Prostate gland (tissue), 2 donors: ENCODE data around the gene HNRNPUL2. TPM values are rescaled to one million over a fixed set of nuclear protein-coding genes. Genes with fewer than 3 reads are reported as not detected.

Source experiments
- DNase-seq: peaks from one replicate; pipeline ENCODE4 v3.0.0-alpha.2; 2019; ENCODE audit warnings: low spot score
- H3K27ac ChIP-seq, 2 donors: fragments of 200-600 bp; sonication (generic); 2 replicates each; pipeline ENCODE4 v1.5.1; 2017 to 2019
- H3K27me3 ChIP-seq: fragments of 200-600 bp; sonication (generic); replicated peaks from 2 replicates; pipeline ENCODE4 v1.5.1; 2019; ENCODE audit not compliant: insufficient read depth
- H3K36me3 ChIP-seq, 2 donors: fragments of 200-600 bp; sonication (generic); 1 replicate in 1 of 2; 2 replicates in 1 of 2; pipeline versions ENCODE4 v1.5.1 to v1.8.1; 2017 to 2019
- H3K4me1 ChIP-seq: fragments of 200-600 bp; sonication (generic); replicated peaks from 2 replicates; pipeline ENCODE4 v1.5.1; 2019
- H3K4me3 ChIP-seq, 2 donors: fragments of 200-600 bp; sonication (generic); 2 replicates each; pipeline ENCODE4 v1.5.1; 2017 to 2019
- H3K9me3 ChIP-seq: fragments of 200-600 bp; sonication (generic); 2 replicates; pipeline ENCODE4 v1.5.1; 2017
- CTCF ChIP-seq, 4 experiments: fragments of 200-600 bp in 2 of 4; fragments of 450-650 bp in 2 of 4; sonication (generic) in 2 of 4; IDR thresholded peaks; 1 replicate in 3 of 4; 2 replicates in 1 of 4; pipeline ENCODE4 v1.5.1; 2016 to 2019; ENCODE audit warnings: antibody characterized with exemption in 4 of 4, mild to moderate bottlenecking in 2 of 4, moderate library complexity in 2 of 4
- POLR2A ChIP-seq: fragments of 450-650 bp; IDR thresholded peaks from one replicate; pipeline ENCODE4 v1.6.1; 2016; ENCODE audit warnings: antibody characterized with exemption, mild to moderate bottlenecking
- POLR2AphosphoS5 ChIP-seq: sonication (generic); formaldehyde crosslinking; IDR thresholded peaks from one replicate; pipeline ENCODE4 v1.6.1; 2017; ENCODE audit warnings: antibody characterized with exemption
- WGBS: methylation state at CpG from one replicate; pipeline ENCODE4 v1.1.5; 2018; 5-methylcytosine and 5-hydroxymethylcytosine counted together
- intact Hi-C: fragments of 100-400 bp; cut with DNase I; formaldehyde crosslinking; loops from one replicate; pipeline ENCODE4 v1.14.2; 2022
- total RNA-seq, 2 donors: library from RNA; depleted of rRNA; stranded (reverse); fragments of >200 nt; gene quantifications; one replicate each; pipeline ENCODE4 v1.1.0, GENCODE V29; 2016

The HNRNPUL2 gene
- total RNA-seq, 2 donors from 2014 or later: 26.6 to 33.5 TPM

GRCh38 chr11:62680825-62681240 lies 46.4 kb downstream of the HNRNPUL2 start:
- Histone ChIP-seq H3K36me3 (no peaks in the 10 kb centered on the region), H3K4me1 (peaks cover 8% of the 10 kb centered on the region), H3K4me3 (no peak overlapping the region), H3K27me3 (no peaks in the 10 kb centered on the region), H3K9me3 (no peaks in the 10 kb centered on the region), H3K27ac (peak overlapping the region in 1 of 2 donors; percentile 15)
- DNase-seq: peak; percentile 48
- 54% methylated on average over 4 of the region's 4 CpGs for WGBS
- intact Hi-C loops: no loop called here
- TF ChIP-seq POLR2AphosphoS5 (peak; percentile 27), CTCF (IDR thresholded peaks at IDR 0.05) (peak in 3 of 4 experiments; percentile 39 to 58 (median 45)), POLR2A (no peak)

- 9% methylated on average over 47 of the region's 55 CpGs for WGBS
Observed at GRCh38 chr11:62678770-62679696, 48.2 kb downstream of the HNRNPUL2 start, which contains the start of gene UBXN1. TSS of gene UBXN1 (minus strand) at chr11:62679073. CDS start at chr11:62678923, 150 bp downstream.

GRCh38 chr11:62678433-62678769 lies 48.9 kb downstream of the HNRNPUL2 start:
- peak overlapping the region; percentile 86 to 90 for H3K4me3 ChIP-seq
- H3K27ac ChIP-seq: peak overlapping the region; percentile 79 to 82
- no peaks in the 10 kb centered on the region for H3K36me3 ChIP-seq
- intact Hi-C loops: no loop called here
- H3K9me3 ChIP-seq: no peaks in the 10 kb centered on the region
- no peak for DNase-seq
- 5% methylated on average over 9 of the region's 16 CpGs for WGBS
- no peak for TF ChIP-seq CTCF (IDR thresholded peaks at IDR 0.05)
- TF ChIP-seq POLR2A: no peak
- TF ChIP-seq POLR2AphosphoS5: no peak
- H3K27me3 ChIP-seq: no peaks in the 10 kb centered on the region
- peaks cover 8% of the 10 kb centered on the region for H3K4me1 ChIP-seq

More at GRCh38 chr11:62678770-62679696, 48.2 kb downstream of the HNRNPUL2 start, which contains the start of gene UBXN1:
- intact Hi-C loops: no loop called here
- Histone ChIP-seq H3K36me3 (no peaks in the 10 kb centered on the region), H3K27me3 (no peaks in the 10 kb centered on the region), H3K4me1 (peaks cover 8% of the 10 kb centered on the region), H3K4me3 (peak within 1 kb of the TSS; percentile 86 to 90), H3K27ac (peak within 1 kb of the TSS; percentile 79 to 82), H3K9me3 (no peaks in the 10 kb centered on the region)
- peak; percentile 84 for DNase-seq
- peak; percentile 97 for TF ChIP-seq POLR2AphosphoS5
- no peak for TF ChIP-seq CTCF (IDR thresholded peaks at IDR 0.05)
- TF ChIP-seq POLR2A: peak; percentile 16

- intact Hi-C loops: no loop called here
- Histone ChIP-seq H3K36me3 (no peaks in the 10 kb centered on the region), H3K4me3 (peak overlapping the region in 1 of 2 donors; percentile 86), H3K9me3 (no peaks in the 10 kb centered on the region), H3K27ac (no peak overlapping the region), H3K4me1 (peaks cover 14% of the 10 kb centered on the region), H3K27me3 (no peaks in the 10 kb centered on the region)
- no peak for DNase-seq
- TF ChIP-seq POLR2AphosphoS5 (no peak), CTCF (IDR thresholded peaks at IDR 0.05) (no peak), POLR2A (no peak)
- 81% methylated on average over 15 of the region's 15 CpGs for WGBS
Observed at GRCh38 chr11:62677714-62678113, 49.5 kb downstream of the HNRNPUL2 start.
